ENCODE measurements around the gene SYNDIG1.

SYNDIG1 gene

GRCh38 chr20:24528583-24529368 lies 59.3 kb downstream of the SYNDIG1 start:
- no peak overlapping the region for H3K27ac Mint-ChIP-seq
- H3K27me3 Mint-ChIP-seq = peaks cover 5 to 9% of the 10 kb centered on the region in 2 donors
- H3K36me3 Mint-ChIP-seq = peaks cover 0 to 3% of the 10 kb centered on the region in 2 donors
- no peak for ATAC-seq (replicated peaks)
- DNase-seq = no peak
- H3K9me3 Mint-ChIP-seq = peaks cover 4 to 5% of the 10 kb centered on the region in 2 donors
- no peak overlapping the region for H3K4me3 Mint-ChIP-seq
- no peaks in the 10 kb centered on the region for H3K4me1 Mint-ChIP-seq

- H3K9me3 Mint-ChIP-seq = peaks cover 4 to 5% of the 10 kb centered on the region in 2 donors
- H3K4me3 Mint-ChIP-seq = no peak overlapping the region
- no peaks in the 10 kb centered on the region for H3K4me1 Mint-ChIP-seq
- H3K27ac Mint-ChIP-seq = no peak overlapping the region
- ATAC-seq (replicated peaks) (no peak), DNase-seq (no peak)
- H3K36me3 Mint-ChIP-seq = peaks cover 0 to 3% of the 10 kb centered on the region in 2 donors
- H3K27me3 Mint-ChIP-seq = peaks cover 8 to 9% of the 10 kb centered on the region in 2 donors
These were observed 59.9 kb downstream of the SYNDIG1 start for GRCh38 chr20:24529369-24529719.

GRCh38 chr20:24530131-24530680 lies 60.8 kb downstream of the SYNDIG1 start:
- Mint-ChIP-seq H3K9me3 (peaks cover 4 to 5% of the 10 kb centered on the region in 2 donors), H3K4me1 (no peaks in the 10 kb centered on the region), H3K27me3 (peaks cover 9 to 16% of the 10 kb centered on the region in 2 donors), H3K4me3 (no peak overlapping the region), H3K36me3 (peaks cover 0 to 3% of the 10 kb centered on the region in 2 donors), H3K27ac (no peak overlapping the region)
- no peak for DNase-seq
- no peak for ATAC-seq (replicated peaks)

GRCh38 chr20:24531202-24531601 lies 61.8 kb downstream of the SYNDIG1 start:
- H3K4me3 Mint-ChIP-seq = no peak overlapping the region
- H3K9me3 Mint-ChIP-seq = peaks cover 4 to 5% of the 10 kb centered on the region in 2 donors
- DNase-seq (no peak), ATAC-seq (replicated peaks) (no peak)
- peaks cover 9 to 16% of the 10 kb centered on the region in 2 donors for H3K27me3 Mint-ChIP-seq
- no peak overlapping the region for H3K27ac Mint-ChIP-seq
- H3K36me3 Mint-ChIP-seq = peaks cover 0 to 3% of the 10 kb centered on the region in 2 donors
- no peaks in the 10 kb centered on the region for H3K4me1 Mint-ChIP-seq

- no peak overlapping the region for H3K27ac Mint-ChIP-seq
- peaks cover 4 to 5% of the 10 kb centered on the region in 2 donors for H3K9me3 Mint-ChIP-seq
- no peak overlapping the region for H3K4me3 Mint-ChIP-seq
- no peaks in the 10 kb centered on the region for H3K4me1 Mint-ChIP-seq
- peaks cover 9 to 16% of the 10 kb centered on the region in 2 donors for H3K27me3 Mint-ChIP-seq
- ATAC-seq (replicated peaks) = no peak
- peaks cover 0 to 3% of the 10 kb centered on the region in 2 donors for H3K36me3 Mint-ChIP-seq
- no peak for DNase-seq
These were observed 62.4 kb downstream of the SYNDIG1 start for GRCh38 chr20:24531631-24532419.

- Mint-ChIP-seq H3K36me3 (peaks cover 0 to 3% of the 10 kb centered on the region in 2 donors), H3K27ac (no peak overlapping the region), H3K9me3 (peaks cover 4 to 5% of the 10 kb centered on the region in 2 donors), H3K4me1 (no peaks in the 10 kb centered on the region), H3K4me3 (no peak overlapping the region), H3K27me3 (peaks cover 9 to 16% of the 10 kb centered on the region in 2 donors)
- DNase-seq (no peak), ATAC-seq (replicated peaks) (no peak)
These were observed 64.0 kb downstream of the SYNDIG1 start for GRCh38 chr20:24533449-24533848.

GRCh38 chr20:24534282-24534681 lies 64.9 kb downstream of the SYNDIG1 start:
- Mint-ChIP-seq H3K4me3 (no peak overlapping the region), H3K27ac (no peak overlapping the region), H3K36me3 (peaks cover 0 to 3% of the 10 kb centered on the region in 2 donors), H3K4me1 (no peaks in the 10 kb centered on the region), H3K9me3 (peaks cover 4 to 5% of the 10 kb centered on the region in 2 donors), H3K27me3 (peaks cover 5 to 11% of the 10 kb centered on the region in 2 donors)
- no peak for DNase-seq
- ATAC-seq (replicated peaks) = no peak

GRCh38 chr20:24535941-24536730 lies 66.7 kb downstream of the SYNDIG1 start:
- Mint-ChIP-seq H3K9me3 (peaks cover 0 to 1% of the 10 kb centered on the region in 2 donors), H3K27me3 (peaks cover 0 to 10% of the 10 kb centered on the region in 2 donors), H3K27ac (no peak overlapping the region), H3K4me1 (peaks cover under 1 to 5% of the 10 kb centered on the region in 2 donors), H3K4me3 (no peak overlapping the region), H3K36me3 (no peaks in the 10 kb centered on the region)
- no peak for ATAC-seq (replicated peaks)
- DNase-seq = no peak

- ATAC-seq (replicated peaks) (no peak), DNase-seq (no peak)
- Mint-ChIP-seq H3K27ac (no peak overlapping the region), H3K27me3 (peaks cover 0 to 10% of the 10 kb centered on the region in 2 donors), H3K4me1 (peaks cover 5 to 13% of the 10 kb centered on the region in 2 donors), H3K36me3 (no peaks in the 10 kb centered on the region), H3K9me3 (peaks cover 0 to 1% of the 10 kb centered on the region in 2 donors), H3K4me3 (no peak overlapping the region)
These were observed 67.8 kb downstream of the SYNDIG1 start for GRCh38 chr20:24537210-24537609.

GRCh38 chr20:24542721-24543120 lies 73.3 kb downstream of the SYNDIG1 start:
- DNase-seq = no peak
- H3K27me3 Mint-ChIP-seq = peaks cover 15 to 16% of the 10 kb centered on the region in 2 donors
- H3K9me3 Mint-ChIP-seq = peaks cover 0 to 3% of the 10 kb centered on the region in 2 donors
- H3K27ac Mint-ChIP-seq = no peak overlapping the region
- H3K4me1 Mint-ChIP-seq = peaks cover 5 to 13% of the 10 kb centered on the region in 2 donors
- H3K36me3 Mint-ChIP-seq = peaks cover 0 to 2% of the 10 kb centered on the region in 2 donors
- no peak for ATAC-seq (replicated peaks)
- H3K4me3 Mint-ChIP-seq = no peak overlapping the region

- Mint-ChIP-seq H3K4me3 (no peak overlapping the region), H3K27ac (no peak overlapping the region), H3K27me3 (peaks cover 15 to 16% of the 10 kb centered on the region in 2 donors), H3K36me3 (peaks cover 0 to 2% of the 10 kb centered on the region in 2 donors), H3K9me3 (peaks cover 0 to 3% of the 10 kb centered on the region in 2 donors), H3K4me1 (peaks cover 5 to 13% of the 10 kb centered on the region in 2 donors)
- DNase-seq = no peak
- ATAC-seq (replicated peaks) = no peak
These were observed 73.7 kb downstream of the SYNDIG1 start for GRCh38 chr20:24543168-24543567.

GRCh38 chr20:24543741-24544140 lies 74.3 kb downstream of the SYNDIG1 start:
- ATAC-seq (replicated peaks) (no peak), DNase-seq (no peak)
- no peak overlapping the region for H3K4me3 Mint-ChIP-seq
- peaks cover 5 to 13% of the 10 kb centered on the region in 2 donors for H3K4me1 Mint-ChIP-seq
- peaks cover 15 to 16% of the 10 kb centered on the region in 2 donors for H3K27me3 Mint-ChIP-seq
- no peak overlapping the region for H3K27ac Mint-ChIP-seq
- H3K36me3 Mint-ChIP-seq = peaks cover 0 to 2% of the 10 kb centered on the region in 2 donors
- H3K9me3 Mint-ChIP-seq = peaks cover 0 to 3% of the 10 kb centered on the region in 2 donors

- H3K36me3 Mint-ChIP-seq = peaks cover 0 to 2% of the 10 kb centered on the region in 2 donors
- no peak overlapping the region for H3K27ac Mint-ChIP-seq
- ATAC-seq (replicated peaks) (no peak), DNase-seq (no peak)
- peaks cover 0 to 3% of the 10 kb centered on the region in 2 donors for H3K9me3 Mint-ChIP-seq
- no peak overlapping the region for H3K4me3 Mint-ChIP-seq
- H3K27me3 Mint-ChIP-seq = peaks cover 15 to 16% of the 10 kb centered on the region in 2 donors
- peaks cover 5 to 13% of the 10 kb centered on the region in 2 donors for H3K4me1 Mint-ChIP-seq
These were observed 74.9 kb downstream of the SYNDIG1 start for GRCh38 chr20:24544371-24544770.
